ENCODE results near the gene NARF.
"Not testable (repeated sequence)": the region's sequence is repeated elsewhere in the genome, so short reads cannot be mapped to it uniquely, and the experiment has no call there.

The NARF gene

GRCh38 chr17:82539076-82539475, 80.5 kb downstream of the NARF start:
- not testable (repeated sequence) for DNase-seq (ENCODE audit: low spot score)
